SK-N-SH treated with all-trans-retinoic acid at 6 μM for 48 hours (cell line): ENCODE results near the gene FMO3.

Experiments used
- ATAC-seq: fragments of 200-7000 bp; cut with Tn5 transposase; 3 replicates; pipeline ENCODE4 v1.9.1; 2020; ENCODE audit warnings: mild to moderate bottlenecking, moderate library complexity
- ARNTL ChIP-seq: fragments of 450-650 bp; formaldehyde crosslinking; IDR thresholded peaks from 2 replicates; pipeline ENCODE4 v1.5.0; 2020; ENCODE audit warnings: low read depth, mild to moderate bottlenecking, moderate library complexity, borderline replicate concordance
- BACH2 ChIP-seq: fragments of 250-450 bp; sonication (Bioruptor Pico); IDR thresholded peaks from 2 replicates; pipeline ENCODE4 v1.9.0; 2021; ENCODE audit warnings: mild to moderate bottlenecking, borderline replicate concordance
- CSRNP3 ChIP-seq: fragments of 250-450 bp; sonication (Bioruptor Pico); IDR thresholded peaks from 2 replicates; pipeline ENCODE4 v1.5.1; 2021; ENCODE audit warnings: mild to moderate bottlenecking, moderate library complexity
- ESRRG ChIP-seq: fragments of 250-450 bp; sonication (Bioruptor Pico); IDR thresholded peaks from 2 replicates; pipeline ENCODE4 v1.6.1; 2021; ENCODE audit warnings: mild to moderate bottlenecking
- GLIS3 ChIP-seq: fragments of 250-450 bp; sonication (Bioruptor Pico); IDR thresholded peaks from 2 replicates; pipeline ENCODE4 v1.5.0; 2020; ENCODE audit warnings: mild to moderate bottlenecking, moderate library complexity
- ISL1 ChIP-seq: fragments of 250-450 bp; sonication (Bioruptor Pico); IDR thresholded peaks from 2 replicates; pipeline ENCODE4 v2.1.2; 2022; ENCODE audit warnings: mild to moderate bottlenecking, moderate library complexity
- OSR1 ChIP-seq: fragments of 250-450 bp; sonication (Bioruptor Pico); IDR thresholded peaks from 2 replicates; pipeline ENCODE4 v1.8.0; 2022; ENCODE audit warnings: moderate library complexity, mild to moderate bottlenecking, inconsistent platforms
- PPARA ChIP-seq: fragments of 250-450 bp; sonication (Bioruptor Pico); IDR thresholded peaks from 2 replicates; pipeline ENCODE4 v1.5.0; 2020; ENCODE audit warnings: mild to moderate bottlenecking, borderline replicate concordance
- RARB ChIP-seq: fragments of 250-450 bp; sonication (Bioruptor Pico); IDR thresholded peaks from 2 replicates; pipeline ENCODE4 v1.8.0; 2021; ENCODE audit warnings: mild to moderate bottlenecking, moderate library complexity
- TCF4 ChIP-seq: fragments of 250-450 bp; sonication (Bioruptor Pico); IDR thresholded peaks from 2 replicates; pipeline ENCODE4 v1.8.0; 2021; ENCODE audit warnings: mild to moderate bottlenecking, moderate library complexity, borderline replicate concordance
- TOX ChIP-seq: fragments of 250-450 bp; sonication (Bioruptor Pico); IDR thresholded peaks from 2 replicates; pipeline ENCODE4 v1.8.0; 2021; ENCODE audit warnings: mild to moderate bottlenecking, moderate library complexity, borderline replicate concordance
- TSHZ2 ChIP-seq: fragments of 250-450 bp; sonication (Bioruptor Pico); IDR thresholded peaks from 2 replicates; pipeline ENCODE4 v1.5.0; 2020; ENCODE audit warnings: mild to moderate bottlenecking, moderate library complexity
- ZC3H10 ChIP-seq: fragments of 250-450 bp; sonication (Bioruptor Pico); IDR thresholded peaks from 2 replicates; pipeline ENCODE4 v1.5.1; 2021; ENCODE audit warnings: mild to moderate bottlenecking, moderate library complexity
- ZFP3 ChIP-seq: fragments of 250-450 bp; sonication (Bioruptor Pico); IDR thresholded peaks from 2 replicates; pipeline ENCODE4 v1.5.0; 2020; ENCODE audit warnings: mild to moderate bottlenecking, moderate library complexity
- ZFP30 ChIP-seq: fragments of 450-650 bp; formaldehyde crosslinking; IDR thresholded peaks from 2 replicates; pipeline ENCODE4 v1.5.0; 2022; ENCODE audit warnings: mild to moderate bottlenecking, moderate library complexity
- ZNF565 ChIP-seq: fragments of 450-650 bp; formaldehyde crosslinking; conservative IDR thresholded peaks from 2 replicates; pipeline ENCODE4 v1.5.0; 2020; ENCODE audit warnings: low read depth, mild to moderate bottlenecking, moderate library complexity
- ZNF70 ChIP-seq: fragments of 450-650 bp; formaldehyde crosslinking; IDR thresholded peaks from 2 replicates; pipeline ENCODE4 v1.5.0; 2020; ENCODE audit warnings: mild to moderate bottlenecking, moderate library complexity
- ZNF8 ChIP-seq: fragments of 450-650 bp; formaldehyde crosslinking; IDR thresholded peaks from 2 replicates; pipeline ENCODE4 v1.5.0; 2020; ENCODE audit warnings: mild to moderate bottlenecking, moderate library complexity
- TF ChIP-seq, protein P1 (sequence below): fragments of 250-450 bp; sonication (Bioruptor Pico); IDR thresholded peaks from 2 replicates; pipeline ENCODE4 v1.5.1; 2020; ENCODE audit warnings: low read depth, mild to moderate bottlenecking, moderate library complexity
- TF ChIP-seq, protein P2 (sequence below): fragments of 250-450 bp; sonication (Bioruptor Pico); IDR thresholded peaks from 2 replicates; pipeline ENCODE4 v1.8.0; 2021; ENCODE audit warnings: low read depth, mild to moderate bottlenecking, moderate library complexity, borderline replicate concordance
- TF ChIP-seq, protein P3 (sequence below): fragments of 250-450 bp; sonication (Bioruptor Pico); IDR thresholded peaks from 2 replicates; pipeline ENCODE4 v1.8.0; 2020; ENCODE audit warnings: mild to moderate bottlenecking, moderate library complexity, borderline replicate concordance

Gene FMO3

GRCh38 chr1:171081314-171081753 is 9.4 kb upstream of the FMO3 start:
- ATAC-seq: peak; percentile 82
- TF ChIP-seq, protein P1, sequence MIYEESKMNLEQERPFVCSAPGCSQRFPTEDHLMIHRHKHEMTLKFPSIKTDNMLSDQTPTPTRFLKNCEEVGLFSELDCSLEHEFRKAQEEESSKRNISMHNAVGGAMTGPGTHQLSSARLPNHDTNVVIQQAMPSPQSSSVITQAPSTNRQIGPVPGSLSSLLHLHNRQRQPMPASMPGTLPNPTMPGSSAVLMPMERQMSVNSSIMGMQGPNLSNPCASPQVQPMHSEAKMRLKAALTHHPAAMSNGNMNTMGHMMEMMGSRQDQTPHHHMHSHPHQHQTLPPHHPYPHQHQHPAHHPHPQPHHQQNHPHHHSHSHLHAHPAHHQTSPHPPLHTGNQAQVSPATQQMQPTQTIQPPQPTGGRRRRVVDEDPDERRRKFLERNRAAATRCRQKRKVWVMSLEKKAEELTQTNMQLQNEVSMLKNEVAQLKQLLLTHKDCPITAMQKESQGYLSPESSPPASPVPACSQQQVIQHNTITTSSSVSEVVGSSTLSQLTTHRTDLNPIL (CRISPR knock-in tag): no peak
- TF ChIP-seq ESRRG (CRISPR knock-in tag) (no peak), BACH2 (no peak), RARB (CRISPR knock-in tag) (no peak), ZC3H10 (CRISPR knock-in tag) (no peak), ZNF565 (CRISPR knock-in tag) (no peak), OSR1 (CRISPR knock-in tag) (no peak), ZNF70 (CRISPR knock-in tag) (no peak), ZFP3 (CRISPR knock-in tag) (no peak), ISL1 (CRISPR knock-in tag) (no peak), ZNF8 (CRISPR knock-in tag) (no peak), ZFP30 (CRISPR knock-in tag) (no peak), GLIS3 (CRISPR knock-in tag) (no peak)
- TF ChIP-seq, protein P2, sequence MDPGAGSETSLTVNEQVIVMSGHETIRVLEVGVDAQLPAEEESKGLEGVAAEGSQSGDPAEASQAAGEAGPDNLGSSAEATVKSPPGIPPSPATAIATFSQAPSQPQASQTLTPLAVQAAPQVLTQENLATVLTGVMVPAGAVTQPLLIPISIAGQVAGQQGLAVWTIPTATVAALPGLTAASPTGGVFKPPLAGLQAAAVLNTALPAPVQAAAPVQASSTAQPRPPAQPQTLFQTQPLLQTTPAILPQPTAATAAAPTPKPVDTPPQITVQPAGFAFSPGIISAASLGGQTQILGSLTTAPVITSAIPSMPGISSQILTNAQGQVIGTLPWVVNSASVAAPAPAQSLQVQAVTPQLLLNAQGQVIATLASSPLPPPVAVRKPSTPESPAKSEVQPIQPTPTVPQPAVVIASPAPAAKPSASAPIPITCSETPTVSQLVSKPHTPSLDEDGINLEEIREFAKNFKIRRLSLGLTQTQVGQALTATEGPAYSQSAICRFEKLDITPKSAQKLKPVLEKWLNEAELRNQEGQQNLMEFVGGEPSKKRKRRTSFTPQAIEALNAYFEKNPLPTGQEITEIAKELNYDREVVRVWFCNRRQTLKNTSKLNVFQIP (CRISPR knock-in tag): no peak
- TF ChIP-seq, protein P3, sequence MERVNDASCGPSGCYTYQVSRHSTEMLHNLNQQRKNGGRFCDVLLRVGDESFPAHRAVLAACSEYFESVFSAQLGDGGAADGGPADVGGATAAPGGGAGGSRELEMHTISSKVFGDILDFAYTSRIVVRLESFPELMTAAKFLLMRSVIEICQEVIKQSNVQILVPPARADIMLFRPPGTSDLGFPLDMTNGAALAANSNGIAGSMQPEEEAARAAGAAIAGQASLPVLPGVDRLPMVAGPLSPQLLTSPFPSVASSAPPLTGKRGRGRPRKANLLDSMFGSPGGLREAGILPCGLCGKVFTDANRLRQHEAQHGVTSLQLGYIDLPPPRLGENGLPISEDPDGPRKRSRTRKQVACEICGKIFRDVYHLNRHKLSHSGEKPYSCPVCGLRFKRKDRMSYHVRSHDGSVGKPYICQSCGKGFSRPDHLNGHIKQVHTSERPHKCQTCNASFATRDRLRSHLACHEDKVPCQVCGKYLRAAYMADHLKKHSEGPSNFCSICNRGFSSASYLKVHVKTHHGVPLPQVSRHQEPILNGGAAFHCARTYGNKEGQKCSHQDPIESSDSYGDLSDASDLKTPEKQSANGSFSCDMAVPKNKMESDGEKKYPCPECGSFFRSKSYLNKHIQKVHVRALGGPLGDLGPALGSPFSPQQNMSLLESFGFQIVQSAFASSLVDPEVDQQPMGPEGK (CRISPR knock-in tag): no peak
- TF ChIP-seq, all 23 proteins: peak for 0

DNA sequence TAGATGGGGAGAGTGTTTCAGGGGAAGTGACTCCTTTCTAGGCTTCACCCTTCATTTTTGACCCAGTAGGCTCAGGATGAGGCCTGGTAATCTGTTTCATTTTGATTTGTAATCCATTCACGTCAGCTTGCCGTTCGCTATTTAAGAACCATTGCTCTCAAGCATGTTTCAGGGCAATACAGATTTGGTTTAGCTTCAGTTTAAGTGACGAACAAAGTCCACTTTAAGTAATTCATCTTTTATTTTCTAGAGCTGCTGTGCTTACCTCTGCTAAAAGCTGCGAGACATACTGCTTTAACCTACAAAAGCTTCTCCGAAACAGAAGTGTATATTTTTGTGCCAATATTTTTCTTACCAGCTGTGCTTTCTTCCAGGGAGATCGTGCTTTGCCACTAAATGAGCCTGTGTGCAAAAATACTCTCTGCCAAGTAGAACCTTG is 8.9 kb upstream of the FMO3 start:
- no peak for ATAC-seq
- no peak for TF ChIP-seq ARNTL
- TF ChIP-seq TOX: no peak
- no peak for TF ChIP-seq TCF4
- TF ChIP-seq RARB (CRISPR knock-in tag): no peak
- no peak for TF ChIP-seq ZNF565 (CRISPR knock-in tag)
- TF ChIP-seq, protein P2 (CRISPR knock-in tag): no peak
- TF ChIP-seq, protein P3 (CRISPR knock-in tag): no peak
- no peak for TF ChIP-seq ZFP30 (CRISPR knock-in tag)
- no peak for TF ChIP-seq ZC3H10 (CRISPR knock-in tag)
- no peak for TF ChIP-seq PPARA
- no peak for TF ChIP-seq ISL1 (CRISPR knock-in tag)
- TF ChIP-seq ZNF8 (CRISPR knock-in tag): no peak
- TF ChIP-seq, protein P1 (CRISPR knock-in tag): no peak
- no peak for TF ChIP-seq TSHZ2 (CRISPR knock-in tag)
- no peak for TF ChIP-seq GLIS3 (CRISPR knock-in tag)
- TF ChIP-seq ZFP3 (CRISPR knock-in tag): no peak
- no peak for TF ChIP-seq CSRNP3 (CRISPR knock-in tag)
- TF ChIP-seq ZNF70 (CRISPR knock-in tag): no peak
